NCI-H446 (cell line): ENCODE measurements around the gene PLAA.
"Not testable (repeated sequence)": the region's sequence is repeated elsewhere in the genome, so short reads cannot be mapped to it uniquely, and the experiment has no call there.

Experiments
- DNase-seq, 2 experiments: peaks; one replicate each; lab custom pipeline; 2025; lab: John Stamatoyannopoulos, UW

Gene PLAA

GRCh38 chr9:26928902-26929495 is 18.0 kb downstream of the PLAA start:
- no peak for DNase-seq

DNA sequence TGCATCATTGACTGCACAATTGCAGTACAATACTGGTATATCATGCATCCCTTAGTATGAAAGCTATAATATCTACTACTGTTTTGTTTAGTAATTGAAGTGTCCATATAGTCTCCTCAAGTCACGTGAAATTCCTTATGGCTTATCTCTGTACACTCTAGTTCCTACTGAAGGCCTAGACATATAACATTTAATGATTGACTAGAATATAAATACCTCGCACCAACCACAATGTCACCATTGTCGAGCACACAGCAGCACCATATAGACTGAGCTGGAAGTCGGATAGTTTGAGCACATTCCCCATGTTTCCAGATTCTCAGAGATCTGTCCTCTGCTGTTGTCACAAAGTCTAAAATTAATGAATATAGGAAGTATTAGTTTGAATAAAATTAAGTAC is 21.4 kb downstream of the PLAA start:
- no peak for DNase-seq

DNA sequence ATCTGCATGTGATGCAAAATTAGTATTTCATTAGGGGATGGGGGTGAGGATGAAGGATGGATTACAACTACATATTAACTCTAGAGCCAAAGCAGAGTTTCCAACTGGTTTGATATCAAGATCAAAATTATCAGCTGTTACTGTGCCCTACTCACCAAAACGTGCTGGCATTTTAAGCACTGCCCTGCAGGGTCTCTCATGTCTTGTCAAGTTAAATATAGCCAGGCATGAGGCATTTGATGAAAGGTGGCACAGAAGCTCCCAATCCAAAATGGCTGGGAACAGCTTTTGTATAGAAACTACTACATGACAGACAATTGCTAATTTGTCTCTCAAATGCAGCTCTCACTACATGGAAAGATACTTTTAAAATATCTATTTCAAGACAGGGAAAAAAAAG is 27.3 kb downstream of the PLAA start:
- no peak for DNase-seq

DNA sequence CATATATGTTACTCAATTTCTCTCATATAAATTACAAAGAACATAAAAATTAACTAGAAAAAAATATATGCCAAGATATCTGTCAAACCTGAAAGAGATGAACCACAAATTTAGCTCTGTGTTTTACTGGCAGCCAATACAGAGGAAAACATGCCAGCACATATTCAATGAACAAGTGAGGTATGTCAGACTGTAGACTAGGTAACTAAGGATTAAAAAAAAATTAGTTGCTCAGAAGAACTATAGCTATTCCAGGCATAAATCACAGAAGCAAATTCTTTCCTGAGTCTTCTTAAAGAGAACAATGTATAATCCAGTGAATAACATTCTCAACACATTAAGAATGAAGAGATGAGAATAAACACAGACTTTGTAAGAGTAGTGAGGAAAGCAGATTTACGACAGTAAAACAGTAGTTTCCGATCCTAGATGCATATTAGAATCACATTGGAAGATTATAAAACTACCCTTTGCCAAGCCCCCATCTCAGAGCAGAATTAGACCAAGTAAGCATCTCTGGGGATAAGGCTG is 33.8 kb downstream of the PLAA start:
- no peak for DNase-seq

DNA sequence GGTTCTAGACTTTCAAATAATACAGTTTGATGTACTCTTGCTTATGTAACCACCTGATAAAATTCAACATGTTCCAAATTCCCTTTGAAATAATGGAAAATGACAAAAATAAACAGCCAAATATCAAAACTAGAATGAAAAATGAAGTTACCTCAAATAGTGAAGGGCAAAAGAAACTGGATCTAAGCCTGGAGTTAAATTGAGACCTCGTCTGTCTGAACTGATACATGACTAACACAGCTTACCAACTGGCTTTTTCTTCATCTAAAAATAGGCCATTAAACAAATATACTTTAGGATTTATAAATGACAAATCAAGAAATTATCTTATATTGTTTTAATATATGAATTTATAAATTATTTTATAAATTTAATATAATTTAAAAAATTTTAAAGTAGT is 42.4 kb downstream of the PLAA start:
- no peak for DNase-seq

GRCh38 chr9:26904070-26904469 is 43.0 kb downstream of the PLAA start:
- no peak for DNase-seq

- DNase-seq = no peak
These were observed 53.9 kb downstream of the PLAA start for GRCh38 chr9:26893030-26893676.

DNA sequence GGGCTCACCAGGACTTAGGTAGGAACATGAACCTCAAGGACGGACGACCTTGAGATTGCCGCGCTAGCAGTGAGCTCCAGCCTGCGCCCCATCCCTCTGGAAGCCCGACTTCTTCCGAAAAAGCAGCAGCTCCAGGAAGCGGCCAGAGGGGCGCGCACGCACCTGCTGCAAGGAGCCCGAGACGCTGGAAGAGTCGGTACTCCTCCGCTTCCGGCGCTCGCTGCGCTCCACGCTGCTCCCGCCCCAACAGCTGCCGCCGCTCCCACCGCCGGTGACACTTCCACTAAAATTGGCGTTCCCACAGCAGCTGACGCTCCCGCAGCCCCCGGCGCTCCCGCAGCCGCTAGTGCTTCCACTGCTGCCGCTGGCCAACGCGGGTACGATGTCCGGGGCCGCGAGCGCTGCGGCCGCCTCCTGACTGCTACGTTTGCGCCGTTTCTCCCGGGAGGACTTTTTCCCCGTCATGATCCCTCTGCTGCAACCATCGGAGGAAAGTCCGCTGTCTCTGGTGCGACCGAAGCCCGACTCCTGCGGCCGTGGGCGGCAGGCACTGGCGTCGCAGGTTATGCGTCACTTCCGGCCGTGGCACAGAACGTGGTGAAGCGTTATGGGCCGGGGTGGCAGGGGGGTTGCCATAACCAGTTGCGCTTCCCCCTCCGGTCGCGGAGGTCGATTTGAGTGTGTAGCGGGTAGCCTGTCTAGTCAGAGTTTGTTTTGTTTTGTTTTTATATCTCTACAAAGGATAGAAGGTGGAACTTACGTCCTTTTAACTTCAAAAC is 54.6 kb downstream of the PLAA start, which contains the start of gene CAAP1:
Gene CAAP1, minus strand, starts transcription at position 552 of the 779 bp plus-strand sequence. Its CDS starts 87 bp downstream, at position 465.
- peak; percentile 96 for DNase-seq

- DNase-seq = no peak
These were observed 55.3 kb downstream of the PLAA start for GRCh38 chr9:26891726-26892125.

DNA sequence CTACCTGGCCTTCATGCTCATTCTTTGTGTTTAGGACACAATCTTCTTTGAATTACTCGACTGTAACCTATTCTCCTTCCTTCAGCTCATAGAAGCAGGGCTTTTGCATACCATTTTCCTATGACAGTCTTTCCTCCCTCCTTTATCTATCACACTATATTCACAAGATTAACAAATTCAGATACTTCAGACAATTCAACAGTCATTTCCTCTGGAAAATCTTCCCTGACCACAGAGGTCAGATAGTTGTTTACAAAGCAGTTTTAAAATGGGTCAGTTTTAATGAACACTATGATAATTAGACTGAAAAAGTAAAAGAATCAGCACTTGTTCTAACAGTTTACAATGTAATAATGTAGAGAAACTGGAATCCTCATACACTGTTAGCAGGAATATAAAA is 58.8 kb downstream of the PLAA start:
- DNase-seq = no peak

- DNase-seq = no peak
These were observed 64.9 kb downstream of the PLAA start for GRCh38 chr9:26882154-26882553.

- no peak for DNase-seq
These were observed 66.8 kb downstream of the PLAA start for GRCh38 chr9:26880262-26880661.

DNA sequence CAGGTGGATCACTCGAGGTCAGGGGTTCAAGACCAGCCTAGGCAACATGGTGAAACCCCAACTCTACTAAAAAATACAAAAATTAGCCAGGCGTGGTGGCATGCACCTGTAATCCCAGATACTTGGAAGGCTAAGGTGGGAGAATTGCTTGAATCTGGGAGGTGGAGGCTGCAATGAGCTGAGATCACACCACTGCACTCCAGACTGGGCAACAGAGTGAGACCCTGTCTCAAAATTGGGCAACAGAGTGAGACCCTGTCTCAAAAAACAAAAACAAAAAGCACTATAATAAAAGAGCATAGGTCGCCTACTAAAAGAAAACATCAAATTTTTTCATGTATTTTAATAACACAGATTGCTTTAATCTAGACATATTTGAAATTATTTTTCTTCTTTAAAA is 71.9 kb downstream of the PLAA start:
- DNase-seq = not testable (repeated sequence)

GRCh38 chr9:26870292-26870691 is 76.8 kb downstream of the PLAA start:
- DNase-seq = no peak

GRCh38 chr9:26863074-26863473 is 84.0 kb downstream of the PLAA start:
- DNase-seq = no peak

DNA sequence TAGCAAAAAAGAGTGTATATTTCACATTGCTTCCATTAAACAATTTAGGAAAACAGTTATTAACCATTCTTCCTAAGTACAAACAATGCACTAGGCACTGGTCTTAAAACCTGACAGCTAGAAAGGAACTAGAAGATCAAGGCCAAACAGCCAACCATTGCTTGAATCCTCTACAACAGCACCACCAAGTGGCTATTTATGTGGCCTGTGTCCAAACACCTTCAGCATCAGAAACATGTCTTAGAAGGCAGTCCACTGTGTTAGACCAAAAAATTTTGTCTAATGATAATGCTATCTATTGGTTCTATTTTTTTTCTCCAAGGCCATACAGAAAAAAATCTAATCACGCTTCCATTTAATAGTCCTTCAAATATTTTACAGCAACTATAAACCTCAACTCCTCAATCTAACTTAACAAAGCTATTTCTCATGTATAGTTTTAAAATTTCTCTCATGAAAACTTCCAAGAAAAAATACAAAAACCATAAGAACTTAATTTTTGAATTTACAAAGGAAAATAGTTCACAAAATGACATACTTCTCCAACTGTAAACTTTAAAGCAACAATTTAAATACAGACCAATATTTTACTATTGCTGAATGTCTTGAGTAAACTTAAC is 90.5 kb downstream of the PLAA start:
- DNase-seq = peak; percentile 5 to 44
